GM19351 (cell line): ENCODE results near the gene CHPT1.
"Not testable (repeated sequence)": the region's sequence is repeated elsewhere in the genome, so short reads cannot be mapped to it uniquely, and the experiment has no call there.

Experiments used
- ATAC-seq: cut with Tn5 transposase; IDR thresholded peaks from one replicate; pipeline ENCODE4 v1.9.1; 2021; ENCODE audit warnings: mild to moderate bottlenecking, moderate library complexity; ENCODE audit not compliant: unreplicated experiment

Gene CHPT1

GRCh38 chr12:101681627-101682026, 15.8 kb upstream of the CHPT1 start:
- not testable (repeated sequence) for ATAC-seq

GRCh38 chr12:101685092-101685491, 12.3 kb upstream of the CHPT1 start:
- ATAC-seq = no peak

GRCh38 chr12:101686176-101686575, 11.3 kb upstream of the CHPT1 start:
- no peak for ATAC-seq

- no peak for ATAC-seq
Observed at GRCh38 chr12:101690544-101691098, 6.8 kb upstream of the CHPT1 start.

- ATAC-seq = no peak
Observed at GRCh38 chr12:101691503-101692096, 5.8 kb upstream of the CHPT1 start.

GRCh38 chr12:101694297-101694848, 3.1 kb upstream of the CHPT1 start:
- no peak for ATAC-seq

GRCh38 chr12:101694986-101695385, 2.5 kb upstream of the CHPT1 start:
- ATAC-seq = no peak

- no peak for ATAC-seq
Observed at GRCh38 chr12:101695706-101696105, 1.7 kb upstream of the CHPT1 start.

GRCh38 chr12:101696251-101697196, 916 bp upstream of the CHPT1 start:
- peak; percentile 37 for ATAC-seq

GRCh38 chr12:101697930-101698799, 725 bp downstream of the CHPT1 start:
- ATAC-seq = peak; percentile 32

- no peak for ATAC-seq
Observed at GRCh38 chr12:101698800-101699347, 1.4 kb downstream of the CHPT1 start.

GRCh38 chr12:101700299-101700820, 2.9 kb downstream of the CHPT1 start:
- no peak for ATAC-seq

GRCh38 chr12:101703487-101703886, 6.0 kb downstream of the CHPT1 start:
- no peak for ATAC-seq

GRCh38 chr12:101706403-101706802, 9.0 kb downstream of the CHPT1 start:
- ATAC-seq = no peak

GRCh38 chr12:101707131-101707782, 9.8 kb downstream of the CHPT1 start:
- ATAC-seq = no peak

- no peak for ATAC-seq
Observed at GRCh38 chr12:101710288-101710687, 12.8 kb downstream of the CHPT1 start.

GRCh38 chr12:101713059-101713682, 15.7 kb downstream of the CHPT1 start:
- no peak for ATAC-seq

GRCh38 chr12:101713930-101714329, 16.5 kb downstream of the CHPT1 start:
- ATAC-seq = no peak

- ATAC-seq = no peak
Observed at GRCh38 chr12:101714877-101715444, 17.5 kb downstream of the CHPT1 start.
